Measurements from ENCODE around the gene GRID2IP.
"Not testable (repeated sequence)": the region's sequence is repeated elsewhere in the genome, so short reads cannot be mapped to it uniquely, and the experiment has no call there.

GRID2IP gene

GRCh38 chr7:6487184-6487545 is 64.1 kb downstream of the GRID2IP start:
- DNase-seq (ENCODE audit: low spot score): no peak

- no peak for DNase-seq (ENCODE audit: low spot score)
These were observed 64.7 kb downstream of the GRID2IP start for GRCh38 chr7:6486438-6487183.

GRCh38 chr7:6482743-6483119 is 68.5 kb downstream of the GRID2IP start:
- DNase-seq (ENCODE audit: low spot score): no peak

- DNase-seq (ENCODE audit: low spot score): no peak
These were observed 69.0 kb downstream of the GRID2IP start for GRCh38 chr7:6482307-6482706.

- no peak for DNase-seq (ENCODE audit: low spot score)
These were observed 69.8 kb downstream of the GRID2IP start for GRCh38 chr7:6481445-6481844.

GRCh38 chr7:6480323-6480660 is 71.0 kb downstream of the GRID2IP start:
- DNase-seq (ENCODE audit: low spot score): no peak

- no peak for DNase-seq (ENCODE audit: low spot score)
These were observed 72.2 kb downstream of the GRID2IP start for GRCh38 chr7:6479067-6479466.

- DNase-seq (ENCODE audit: low spot score): no peak
These were observed 73.1 kb downstream of the GRID2IP start for GRCh38 chr7:6478186-6478585.

GRCh38 chr7:6477318-6477660 is 74.0 kb downstream of the GRID2IP start:
- no peak for DNase-seq (ENCODE audit: low spot score)

GRCh38 chr7:6476596-6477317 is 74.5 kb downstream of the GRID2IP start:
- no peak for DNase-seq (ENCODE audit: low spot score)

GRCh38 chr7:6475433-6476186 is 75.7 kb downstream of the GRID2IP start:
- DNase-seq (ENCODE audit: low spot score): no peak

- no peak for DNase-seq (ENCODE audit: low spot score)
These were observed 85.4 kb downstream of the GRID2IP start for GRCh38 chr7:6465862-6466261.

- not testable (repeated sequence) for DNase-seq (ENCODE audit: low spot score)
These were observed 87.7 kb downstream of the GRID2IP start for GRCh38 chr7:6463609-6464008.

- no peak for DNase-seq (ENCODE audit: low spot score)
These were observed 89.2 kb downstream of the GRID2IP start for GRCh38 chr7:6461946-6462550.

GRCh38 chr7:6460990-6461584 is 90.2 kb downstream of the GRID2IP start:
- no peak for DNase-seq (ENCODE audit: low spot score)

- DNase-seq (ENCODE audit: low spot score): no peak
These were observed 91.0 kb downstream of the GRID2IP start for GRCh38 chr7:6460303-6460702.

GRCh38 chr7:6458676-6459075 is 92.6 kb downstream of the GRID2IP start:
- DNase-seq (ENCODE audit: low spot score): not testable (repeated sequence)

- DNase-seq (ENCODE audit: low spot score): no peak
These were observed 97.5 kb downstream of the GRID2IP start for GRCh38 chr7:6453734-6454133.

- DNase-seq (ENCODE audit: low spot score): peak; percentile 80
These were observed 100.0 kb downstream of the GRID2IP start for GRCh38 chr7:6451224-6451705.

- DNase-seq (ENCODE audit: low spot score): not testable (repeated sequence)
These were observed 100.7 kb downstream of the GRID2IP start for GRCh38 chr7:6450591-6450990.

GRCh38 chr7:6449884-6450283 is 101.4 kb downstream of the GRID2IP start:
- DNase-seq (ENCODE audit: low spot score): not testable (repeated sequence)

- DNase-seq (ENCODE audit: low spot score): peak; percentile 62
These were observed 102.2 kb downstream of the GRID2IP start for GRCh38 chr7:6448943-6449543.
